DOHH2 (cell line): ENCODE data around the gene PHYH.

Source experiments
- EZH2phosphoT487 ChIP-seq: fragments of 200-600 bp; sonication (generic); IDR thresholded peaks from 2 replicates; pipeline ENCODE4 v1.6.1; 2017; ENCODE audit warnings: borderline replicate concordance, mild to moderate bottlenecking, antibody characterized with exemption, low read length, moderate library complexity, mixed read lengths
- TF ChIP-seq, protein P1 (sequence below): fragments of 200-600 bp; sonication (generic); IDR thresholded peaks from one replicate; pipeline ENCODE4 v1.5.1; 2014; ENCODE audit warnings: antibody characterized with exemption, mild to moderate bottlenecking, low read depth, low read length; ENCODE audit not compliant: poor library complexity, severe bottlenecking

GRCh38 chr10:13241613-13242012, 58.3 kb downstream of the PHYH start:
- TF ChIP-seq, protein P1, sequence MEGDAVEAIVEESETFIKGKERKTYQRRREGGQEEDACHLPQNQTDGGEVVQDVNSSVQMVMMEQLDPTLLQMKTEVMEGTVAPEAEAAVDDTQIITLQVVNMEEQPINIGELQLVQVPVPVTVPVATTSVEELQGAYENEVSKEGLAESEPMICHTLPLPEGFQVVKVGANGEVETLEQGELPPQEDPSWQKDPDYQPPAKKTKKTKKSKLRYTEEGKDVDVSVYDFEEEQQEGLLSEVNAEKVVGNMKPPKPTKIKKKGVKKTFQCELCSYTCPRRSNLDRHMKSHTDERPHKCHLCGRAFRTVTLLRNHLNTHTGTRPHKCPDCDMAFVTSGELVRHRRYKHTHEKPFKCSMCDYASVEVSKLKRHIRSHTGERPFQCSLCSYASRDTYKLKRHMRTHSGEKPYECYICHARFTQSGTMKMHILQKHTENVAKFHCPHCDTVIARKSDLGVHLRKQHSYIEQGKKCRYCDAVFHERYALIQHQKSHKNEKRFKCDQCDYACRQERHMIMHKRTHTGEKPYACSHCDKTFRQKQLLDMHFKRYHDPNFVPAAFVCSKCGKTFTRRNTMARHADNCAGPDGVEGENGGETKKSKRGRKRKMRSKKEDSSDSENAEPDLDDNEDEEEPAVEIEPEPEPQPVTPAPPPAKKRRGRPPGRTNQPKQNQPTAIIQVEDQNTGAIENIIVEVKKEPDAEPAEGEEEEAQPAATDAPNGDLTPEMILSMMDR, result no peak
- no peak for TF ChIP-seq EZH2phosphoT487
